ENCODE results near the gene NWD2.
A peak's percentile ranks its signal among the peaks of the same experiment; 100 is the strongest.

Gene NWD2

DNA sequence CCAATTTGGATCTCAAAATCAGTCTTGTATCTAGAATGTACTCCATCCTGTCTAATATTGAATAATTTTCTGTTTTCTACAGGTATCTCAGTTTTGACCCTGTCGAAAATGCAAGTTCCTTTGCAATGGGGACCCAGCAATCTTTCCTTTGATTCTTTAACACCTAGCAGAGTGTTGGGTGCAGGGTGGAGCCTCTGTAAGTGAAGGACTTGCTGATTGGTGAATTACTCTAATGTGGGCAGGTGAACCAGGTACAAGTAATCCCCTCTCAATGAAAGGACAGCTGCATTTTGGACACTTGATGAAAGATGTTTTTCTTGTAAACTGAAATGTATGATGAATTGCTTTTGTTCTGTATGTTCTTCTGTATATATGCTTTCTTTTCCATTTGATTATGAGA, 54.9 kb downstream of the NWD2 start:
- no peak for DNase-seq

DNA sequence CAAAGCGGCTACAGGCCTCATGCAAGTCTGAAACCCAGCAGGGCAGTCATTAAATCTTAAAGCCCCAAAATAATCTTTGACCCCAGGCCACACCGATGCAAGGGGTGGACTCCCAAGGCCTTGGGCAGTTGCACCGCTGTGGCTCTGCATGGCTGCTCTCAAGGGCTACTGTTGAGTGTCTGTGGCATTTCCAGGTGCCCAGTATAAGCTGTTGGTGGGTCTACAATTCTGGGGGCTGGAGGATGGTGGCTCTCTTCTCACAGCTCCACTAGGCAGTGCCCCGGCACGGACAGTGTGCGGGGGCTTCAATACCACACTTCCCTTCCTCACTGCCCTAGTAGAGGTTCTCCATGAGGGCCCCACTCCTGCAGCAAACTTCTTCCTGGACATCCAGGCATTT, 60.1 kb downstream of the NWD2 start:
- no peak for DNase-seq

DNA sequence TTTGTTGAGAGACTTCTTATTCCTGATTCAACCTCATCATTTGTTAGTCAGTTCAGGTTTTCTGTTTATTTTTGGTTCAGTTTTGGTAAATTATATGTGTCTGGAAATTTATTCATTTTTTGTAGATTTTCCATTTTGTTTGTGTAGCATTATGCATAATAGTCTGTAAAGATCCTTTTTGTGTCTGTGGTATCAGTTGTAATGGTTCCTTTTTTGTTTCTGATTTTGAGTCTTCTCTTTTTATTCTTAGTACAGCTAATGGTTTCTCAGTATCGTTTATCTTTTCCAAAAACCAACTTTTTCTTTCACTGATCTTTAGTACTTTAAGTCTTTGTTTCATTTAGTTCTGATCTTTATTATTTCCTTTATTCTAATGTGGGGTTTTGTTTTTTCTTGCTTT, 61.4 kb downstream of the NWD2 start:
- DNase-seq: no peak

DNA sequence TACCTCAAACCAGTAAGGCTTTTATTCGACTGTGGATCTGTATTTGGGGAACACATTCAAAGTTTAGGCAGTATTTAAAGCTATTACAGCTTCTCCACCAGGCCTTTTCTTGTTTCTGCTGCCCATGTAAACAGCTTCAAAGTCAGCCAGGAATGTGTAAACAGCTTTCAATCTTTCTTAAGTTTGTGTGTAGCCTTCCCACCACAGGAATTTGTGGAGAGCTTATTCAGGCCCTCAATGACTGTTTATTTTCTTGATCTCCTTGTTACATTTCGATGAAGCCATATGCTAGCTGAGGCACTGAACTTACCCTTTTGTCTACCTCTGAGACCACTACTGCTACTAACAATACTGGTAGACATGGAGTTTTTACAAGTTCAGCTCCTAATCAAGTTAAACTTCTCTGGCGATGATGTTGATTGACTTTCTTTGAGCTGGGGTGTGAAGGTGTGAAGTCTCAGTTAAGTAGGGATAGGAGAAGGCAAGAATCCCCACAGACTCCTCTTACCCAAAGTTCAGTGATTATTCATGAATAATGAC, 72.6 kb downstream of the NWD2 start:
- no peak for DNase-seq

DNA sequence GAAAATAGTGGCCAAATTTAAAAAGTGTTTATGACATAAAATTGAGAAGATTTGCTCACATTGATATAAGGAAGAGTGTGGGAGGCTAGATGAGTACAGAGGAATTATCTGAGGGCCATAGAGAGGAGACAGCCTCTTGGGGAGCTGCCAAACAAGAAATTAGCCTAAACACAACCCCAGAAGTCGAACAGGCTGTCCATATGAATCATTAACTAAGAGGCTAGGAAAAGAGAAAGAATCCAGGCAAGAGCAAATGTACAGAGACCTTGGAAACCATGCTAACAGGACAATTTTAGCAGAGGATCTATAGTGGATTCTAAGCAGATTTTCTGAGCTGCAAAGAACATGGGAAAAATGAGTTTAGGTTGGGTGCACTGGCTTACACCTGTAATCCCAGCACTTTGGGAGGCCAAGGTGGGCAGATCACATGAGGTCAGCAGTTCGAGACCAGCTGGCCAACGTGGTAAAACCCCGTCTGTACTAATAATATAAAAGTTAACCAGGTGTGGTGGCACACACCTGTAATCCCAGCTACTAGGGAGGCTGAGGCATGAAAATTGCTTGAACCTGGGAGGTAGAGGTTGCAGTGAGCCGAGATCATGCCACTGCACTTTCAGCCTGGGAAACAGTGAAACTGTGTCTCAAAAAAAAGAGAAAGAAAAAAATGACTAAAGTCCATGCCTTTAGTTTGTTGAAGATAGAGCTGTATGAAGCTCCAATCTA, 76.1 kb downstream of the NWD2 start:
- no peak for DNase-seq

DNA sequence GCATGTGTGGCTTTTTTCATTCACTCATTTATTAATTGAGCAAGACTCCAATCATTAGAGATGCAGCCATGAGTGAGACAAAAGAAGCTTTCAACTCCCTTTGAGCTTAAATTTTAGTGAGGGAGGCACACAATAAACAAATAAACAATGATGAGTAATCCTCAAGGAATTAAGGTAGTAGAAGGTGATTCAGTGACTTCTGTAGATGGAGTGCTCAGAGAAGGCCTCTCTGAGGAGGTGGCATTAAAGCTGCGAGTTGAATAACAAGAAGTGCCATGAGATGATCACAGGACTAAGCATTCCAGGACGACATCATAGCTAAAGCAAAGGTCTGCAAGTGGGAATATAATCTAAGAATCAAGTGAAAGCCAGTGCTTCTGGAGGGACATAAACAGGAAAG, 77.6 kb downstream of the NWD2 start:
- no peak for DNase-seq

DNA sequence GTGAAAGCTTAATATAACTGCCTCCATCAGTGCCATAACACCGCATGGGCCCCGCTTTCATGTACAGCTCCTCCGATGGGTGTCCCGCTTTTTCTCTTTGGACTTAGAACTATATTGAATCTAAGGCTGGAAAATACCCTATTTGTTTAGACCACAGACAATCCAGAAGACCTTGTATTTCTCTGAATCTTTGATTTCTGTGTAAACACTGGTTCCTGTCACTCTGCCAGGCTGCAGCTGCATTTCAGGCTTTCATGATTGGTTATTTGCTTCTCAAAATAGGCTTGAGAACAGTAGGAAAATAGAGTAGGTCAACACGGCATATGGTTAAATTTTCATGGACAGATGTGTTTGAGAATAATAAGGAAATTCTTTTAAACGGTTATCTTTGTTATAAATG, 80.0 kb downstream of the NWD2 start:
- DNase-seq: no peak

DNA sequence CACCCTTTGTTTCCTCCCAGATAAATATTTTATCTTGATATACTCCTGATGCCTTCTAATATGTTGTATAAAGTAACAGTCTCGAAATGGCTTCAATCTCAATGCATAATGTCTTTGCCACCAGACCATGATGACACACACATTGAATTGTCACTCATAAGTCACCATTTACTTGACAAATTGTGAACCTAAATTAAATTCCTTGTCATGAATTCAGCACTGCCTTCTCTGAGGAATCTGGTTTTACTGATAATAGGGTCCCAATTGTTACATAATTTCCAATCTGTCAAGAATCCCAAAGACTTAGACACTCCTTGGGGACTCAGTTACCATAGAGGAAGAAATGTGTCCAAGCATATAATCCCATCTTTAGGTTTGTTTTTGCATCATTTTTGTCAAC, 82.3 kb downstream of the NWD2 start:
- DNase-seq: no peak

DNA sequence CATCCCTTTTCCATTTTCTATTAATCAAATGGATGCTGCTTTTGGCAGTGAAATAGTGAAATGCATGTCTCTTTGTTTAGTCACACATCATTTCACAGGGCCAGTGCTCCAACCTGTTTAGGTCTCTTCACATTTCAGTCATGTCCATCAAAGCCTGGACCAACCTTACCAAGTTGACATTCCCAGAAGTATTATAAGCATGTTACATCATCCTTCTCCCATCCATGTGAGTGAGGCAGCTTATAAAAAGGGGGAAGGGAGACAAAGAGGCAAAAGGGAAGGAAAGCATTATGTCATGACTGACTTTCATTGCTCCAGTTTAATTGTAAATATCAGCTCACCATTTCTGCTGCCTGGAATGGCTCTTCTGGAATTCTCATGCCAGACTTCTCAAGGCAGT, 94.4 kb downstream of the NWD2 start:
- DNase-seq: no peak

DNA sequence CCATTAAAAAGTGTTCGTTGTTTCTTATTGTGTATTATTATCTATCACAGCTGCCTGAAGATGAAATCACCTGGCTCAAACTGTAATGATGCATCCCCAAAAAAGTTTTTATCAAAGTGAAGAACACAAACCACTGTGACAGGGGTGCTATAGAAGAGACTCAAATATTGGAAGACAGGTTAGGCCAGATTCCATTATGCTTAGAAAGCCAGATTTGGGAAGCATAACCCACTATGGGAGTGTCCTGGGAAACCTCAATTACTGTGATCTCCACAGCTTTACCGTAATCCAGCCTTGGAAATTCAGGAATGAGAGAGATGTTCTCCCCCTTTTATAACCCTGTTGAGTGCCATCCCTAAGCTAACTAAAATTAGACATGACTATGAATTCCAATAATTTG, 114.2 kb downstream of the NWD2 start:
- DNase-seq: no peak

DNA sequence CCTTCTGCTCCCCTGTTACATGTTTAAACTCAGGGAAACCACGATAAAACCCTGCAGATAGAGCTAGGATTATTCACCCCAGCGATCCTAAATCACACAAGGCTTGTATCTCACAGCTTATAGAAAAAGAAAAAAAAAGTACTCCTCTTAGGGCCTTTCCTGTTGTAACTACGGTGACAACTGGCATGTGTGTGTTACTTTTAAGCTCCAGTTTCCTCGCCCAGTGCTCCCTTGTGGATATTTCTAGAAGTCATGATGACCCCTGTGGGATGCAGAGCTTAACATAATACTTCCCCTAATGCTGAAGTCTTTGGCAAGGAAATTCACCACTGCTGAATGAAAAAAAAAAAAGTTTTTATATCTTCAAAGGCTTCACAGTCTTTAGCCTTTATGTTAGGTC, 114.7 kb downstream of the NWD2 start:
- DNase-seq: peak; percentile 10

DNA sequence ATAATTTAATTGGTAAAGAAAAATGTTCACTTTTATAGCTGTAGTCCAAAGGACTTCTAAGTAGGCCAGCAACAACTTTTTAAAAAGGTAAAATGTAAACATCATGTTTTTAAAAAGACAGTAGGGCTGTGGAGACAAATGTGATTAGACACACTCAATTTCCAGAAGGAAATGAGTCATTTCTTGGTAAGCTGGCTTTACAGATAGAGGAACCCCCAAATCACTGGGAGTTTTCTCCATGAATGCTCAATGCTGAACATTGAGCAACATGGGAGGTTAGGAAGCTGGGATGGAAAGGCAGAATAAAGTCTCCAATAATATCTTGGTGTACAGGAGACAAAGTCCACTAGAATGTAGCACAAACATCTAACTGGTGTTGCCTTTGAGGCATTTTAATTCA, 121.3 kb downstream of the NWD2 start:
- peak; percentile 57 for DNase-seq

DNA sequence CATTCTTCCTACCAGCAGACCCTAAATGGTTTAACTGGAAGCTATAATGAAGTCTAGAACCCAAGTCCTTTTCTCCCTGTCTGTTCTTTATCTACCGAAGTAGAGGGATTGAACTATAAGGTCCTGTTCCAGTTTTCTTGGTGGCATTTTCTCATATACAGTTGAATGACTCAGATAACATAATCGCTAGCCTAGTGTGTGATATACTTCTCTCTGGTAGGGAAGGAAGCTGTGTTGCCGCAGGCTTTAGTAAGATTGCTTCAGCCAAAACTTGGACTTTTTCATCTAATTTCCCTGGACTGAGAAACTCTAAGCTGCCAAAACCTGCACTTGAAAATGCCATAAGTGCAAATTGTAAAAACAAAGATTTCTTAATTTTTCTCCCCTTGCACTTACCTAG, 123.4 kb downstream of the NWD2 start:
- DNase-seq: peak; percentile 68

DNA sequence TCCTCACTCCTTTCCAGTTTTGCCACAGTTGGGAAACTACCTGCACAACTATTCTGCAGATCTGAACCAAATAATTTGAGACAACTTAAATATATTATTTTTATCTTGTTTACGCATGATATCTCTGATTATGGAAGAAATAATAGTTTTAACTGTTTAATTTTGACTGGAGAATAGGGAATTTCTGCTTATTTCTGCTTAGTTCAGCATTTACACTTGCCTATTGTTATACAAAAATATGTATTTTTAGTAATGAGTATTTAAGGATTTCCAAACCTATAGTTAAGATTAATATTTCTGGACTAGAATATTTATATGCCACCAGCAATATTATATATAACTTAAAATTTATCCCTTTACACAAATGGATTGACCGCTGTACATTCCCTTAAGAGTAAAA, 125.5 kb downstream of the NWD2 start:
- no peak for DNase-seq

DNA sequence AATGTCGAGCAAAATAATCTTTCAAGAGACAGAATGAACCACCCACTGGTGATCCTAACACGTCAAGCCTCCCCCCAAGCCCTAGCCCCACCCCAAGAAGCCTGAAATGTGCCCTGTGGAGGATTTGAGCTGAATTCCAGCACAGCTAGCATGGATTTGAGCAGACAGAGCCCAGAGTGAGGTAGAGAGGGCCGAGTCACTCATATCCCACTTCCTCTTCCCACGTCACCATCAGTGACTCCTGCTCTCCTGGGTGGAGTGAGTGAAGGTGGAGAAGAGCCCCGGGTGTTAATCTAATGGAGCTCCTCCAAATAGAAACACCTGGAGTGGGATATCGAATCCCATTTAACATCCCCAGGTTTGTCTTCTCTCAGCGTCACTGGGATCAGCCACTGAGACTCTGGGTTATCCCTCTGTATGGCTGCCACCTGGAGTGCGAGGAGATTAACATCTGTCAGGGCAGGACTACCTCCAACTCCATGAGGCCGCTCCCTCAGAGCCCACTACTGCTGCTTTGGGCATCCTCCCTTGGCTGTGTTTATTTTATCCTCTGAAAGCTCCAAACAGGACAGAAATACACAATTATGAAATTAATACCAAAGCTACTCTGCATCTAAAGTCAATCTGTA, 136.6 kb downstream of the NWD2 start:
- DNase-seq: no peak

DNA sequence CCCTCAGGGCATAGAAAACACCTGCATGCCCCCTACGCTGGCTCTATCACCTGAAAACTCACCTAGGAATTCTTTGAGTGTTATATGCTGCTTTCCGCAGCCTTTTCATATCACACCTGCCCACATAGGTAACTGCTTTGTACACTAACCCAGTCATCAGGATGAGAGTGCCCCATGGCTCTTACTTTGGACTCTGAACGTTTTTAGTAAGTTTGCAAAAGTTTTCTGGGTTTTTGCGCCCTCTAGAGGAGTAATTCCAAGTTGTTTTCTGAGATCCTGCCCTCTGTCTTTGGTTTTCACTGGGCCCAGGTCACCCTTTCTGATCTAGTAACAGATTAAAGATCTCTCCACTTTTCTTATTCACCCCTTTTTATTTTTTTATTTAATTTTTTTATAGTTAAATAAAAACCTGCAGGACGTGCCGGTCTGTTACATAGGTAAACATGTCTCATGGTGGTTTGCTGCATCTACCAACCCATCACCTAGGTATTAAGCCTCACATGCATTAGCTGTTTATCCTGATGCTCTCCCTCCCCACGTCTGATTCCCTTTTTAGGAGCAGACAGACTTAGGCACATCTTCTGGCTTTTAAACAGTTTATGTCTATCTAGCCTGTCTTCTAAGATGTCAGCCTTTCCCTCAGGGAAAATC, 139.2 kb downstream of the NWD2 start:
- DNase-seq: peak; percentile 48

DNA sequence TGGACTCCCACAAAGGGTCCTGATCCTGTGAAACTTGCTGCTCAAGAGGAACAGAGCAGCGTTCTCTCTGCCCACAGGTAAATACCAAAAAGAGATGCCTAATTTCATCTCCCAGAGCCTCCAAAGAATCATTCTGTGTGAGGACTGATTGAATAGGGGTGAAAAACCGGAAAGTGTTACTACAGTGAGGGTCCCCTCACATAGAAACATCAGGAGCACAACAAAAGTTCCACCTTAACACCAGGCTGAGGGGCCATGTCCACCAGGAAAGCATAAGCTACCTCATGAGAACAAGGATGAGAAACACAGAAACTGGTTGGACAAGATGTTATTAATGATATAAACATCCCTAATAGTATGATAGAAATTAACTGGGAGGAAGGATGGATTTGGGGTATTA, 140.9 kb downstream of the NWD2 start:
- DNase-seq: no peak

DNA sequence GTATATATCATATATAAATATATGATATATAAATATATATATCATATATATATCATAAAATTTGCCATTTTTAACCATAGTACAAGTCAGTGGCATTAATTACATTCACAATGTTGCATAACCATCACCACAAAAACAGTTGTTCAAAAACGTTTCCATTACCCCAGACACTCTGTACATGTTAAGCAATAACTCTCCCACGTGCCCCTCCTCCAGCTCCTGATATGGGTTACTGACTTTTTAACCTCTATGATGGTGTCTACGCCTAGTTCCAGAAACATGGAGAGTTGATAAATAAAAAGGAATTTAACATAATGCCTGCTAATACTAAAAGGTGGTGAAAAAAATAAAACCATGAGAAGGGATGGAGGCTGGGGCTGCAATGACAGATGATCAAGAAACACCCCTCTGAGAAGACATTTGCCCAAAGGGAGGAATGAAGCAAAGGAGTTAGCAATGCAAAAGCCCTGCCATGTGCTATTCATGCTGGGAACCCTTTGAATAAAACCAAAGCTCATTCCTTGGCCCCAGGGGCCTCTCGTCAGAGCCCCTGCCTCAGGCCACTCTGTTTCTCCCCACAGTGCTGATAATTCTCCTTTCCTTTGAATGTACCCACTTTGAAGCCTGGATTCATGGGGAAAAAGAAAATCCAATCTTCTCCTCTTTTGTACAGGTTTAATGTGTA, 144.3 kb downstream of the NWD2 start:
- peak; percentile 95 for DNase-seq

DNA sequence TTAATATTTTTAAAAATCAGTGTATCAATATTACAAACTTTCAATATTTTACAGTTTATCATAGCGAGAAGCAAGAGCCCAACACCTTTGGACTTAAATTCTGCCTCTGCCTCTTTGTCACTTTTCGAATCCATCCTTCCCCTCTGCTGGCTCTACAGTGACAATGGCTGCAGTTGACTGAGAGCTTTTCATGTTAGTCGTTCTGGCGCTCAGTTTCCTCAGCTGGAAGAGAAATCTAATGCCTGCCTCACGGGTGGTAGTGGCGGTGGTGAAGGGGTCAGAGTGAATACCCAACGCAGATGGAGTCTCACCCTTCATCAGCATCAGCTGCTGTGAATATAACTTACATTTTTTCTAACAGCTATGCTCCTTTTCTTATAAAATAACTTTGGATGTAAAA, 144.8 kb downstream of the NWD2 start:
- DNase-seq: no peak

DNA sequence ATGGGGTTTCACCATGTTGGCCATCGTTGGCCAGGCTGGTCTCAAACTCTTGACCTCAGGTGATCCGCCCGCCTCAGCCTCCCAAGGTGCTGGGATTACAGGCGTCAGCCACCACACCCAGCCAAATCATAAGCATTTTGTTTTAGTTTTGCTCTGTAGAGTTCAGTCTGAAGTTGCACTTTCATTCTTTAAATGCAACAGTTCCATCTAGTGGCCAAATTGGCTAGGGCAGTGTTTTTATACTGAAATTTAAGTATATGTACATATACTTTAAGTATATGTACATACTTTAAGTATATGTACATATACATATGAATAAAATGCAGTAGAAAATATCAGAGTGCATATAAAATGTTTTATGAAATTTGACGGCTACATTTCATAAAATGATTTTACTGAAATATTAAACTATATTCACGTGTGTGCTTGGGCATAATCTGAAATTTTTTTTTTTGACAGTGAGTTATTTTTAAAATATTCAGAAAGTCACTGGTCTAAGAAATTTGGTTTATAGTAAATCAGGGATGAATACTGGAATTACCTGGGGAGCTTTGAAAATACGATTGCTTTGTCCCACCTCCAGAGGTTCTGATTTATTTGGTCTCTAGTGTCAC, 145.5 kb downstream of the NWD2 start:
- peak; percentile 78 for DNase-seq

DNA sequence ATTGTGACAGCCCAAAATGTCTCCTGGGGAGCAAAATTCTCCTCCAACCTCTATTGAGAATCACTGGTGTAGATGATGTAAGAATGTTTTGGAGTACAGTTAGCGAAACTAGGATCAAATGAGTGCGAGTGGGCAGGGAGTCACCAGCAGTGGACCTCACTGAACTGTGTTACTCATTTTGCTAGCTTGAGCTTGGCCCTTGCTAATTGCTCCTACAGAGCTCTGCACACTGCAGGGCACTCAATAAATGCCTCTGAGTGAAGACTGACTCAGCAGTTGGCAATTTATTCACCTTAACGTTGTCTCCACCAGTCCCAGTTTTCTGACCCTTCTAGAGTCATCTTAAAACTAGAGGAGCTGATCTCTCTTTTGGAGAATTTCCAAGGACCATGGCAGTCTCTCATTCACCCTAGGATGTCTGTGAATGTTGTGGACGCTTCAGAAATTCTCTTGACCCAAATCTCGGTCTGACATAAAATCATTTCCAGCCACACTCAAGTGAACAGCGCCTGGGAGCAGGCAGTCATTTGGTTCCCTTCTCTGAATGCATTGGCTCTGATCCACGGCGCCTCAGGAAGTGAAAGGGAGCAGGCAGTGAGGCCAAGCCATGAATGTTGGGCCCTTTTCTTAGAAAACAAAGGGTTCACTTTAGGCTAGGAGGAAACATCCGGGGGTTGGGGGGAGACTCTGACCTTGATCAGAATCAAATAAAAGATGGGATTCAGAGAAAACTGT, 148.1 kb downstream of the NWD2 start:
- peak; percentile 77 for DNase-seq

DNA sequence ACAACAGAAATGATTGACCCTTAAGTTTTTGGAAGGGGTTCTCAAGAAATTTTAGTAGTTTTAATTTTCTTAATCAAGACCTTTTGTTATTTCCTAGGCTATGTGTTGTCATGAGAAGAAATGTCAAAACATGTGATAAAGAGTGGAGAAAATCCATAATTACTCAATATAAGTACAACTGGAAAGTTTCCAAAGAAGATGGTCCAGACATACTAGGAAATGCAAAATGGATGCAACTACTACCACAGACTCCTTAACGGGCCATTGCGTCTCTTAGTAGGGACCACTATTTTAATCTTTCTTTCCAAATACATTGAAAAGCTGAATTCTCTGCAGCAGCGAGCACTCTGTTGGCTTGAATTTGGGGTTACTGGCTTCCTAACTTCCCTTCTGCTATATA, 148.8 kb downstream of the NWD2 start:
- peak; percentile 83 for DNase-seq

All from MV-4-11 (cell line).